RWPE1 (cell line): ENCODE data around the gene DCX.

Experiments
- CTCF ChIA-PET: fragments of 350-600 bp; sonication (Branson Sonifier 250); formaldehyde crosslinking; extraction: SDS; loops from one replicate; lab custom pipeline; 2021; lab: Yijun Ruan, JAX
- POLR2A ChIA-PET: fragments of 400-600 bp; formaldehyde crosslinking; extraction: SDS; loops from one replicate; lab custom pipeline; 2020; ENCODE audit warnings: antibody characterized with exemption; ENCODE audit not compliant: low non-redundant PET; lab: Yijun Ruan, JAX
- DNase-seq: peaks from one replicate; pipeline ENCODE4 v3.0.0; 2012; ENCODE audit warnings: low spot score
- H3K27ac ChIP-seq: fragments of 450-650 bp; 2 replicates; pipeline ENCODE4 v1.5.1; 2017
- TF ChIP-seq, protein P1 (sequence below): fragments of 450-650 bp; conservative IDR thresholded peaks from 2 replicates; pipeline ENCODE4 v1.5.1; 2017; ENCODE audit warnings: low read depth, mild to moderate bottlenecking

Gene DCX

DNA sequence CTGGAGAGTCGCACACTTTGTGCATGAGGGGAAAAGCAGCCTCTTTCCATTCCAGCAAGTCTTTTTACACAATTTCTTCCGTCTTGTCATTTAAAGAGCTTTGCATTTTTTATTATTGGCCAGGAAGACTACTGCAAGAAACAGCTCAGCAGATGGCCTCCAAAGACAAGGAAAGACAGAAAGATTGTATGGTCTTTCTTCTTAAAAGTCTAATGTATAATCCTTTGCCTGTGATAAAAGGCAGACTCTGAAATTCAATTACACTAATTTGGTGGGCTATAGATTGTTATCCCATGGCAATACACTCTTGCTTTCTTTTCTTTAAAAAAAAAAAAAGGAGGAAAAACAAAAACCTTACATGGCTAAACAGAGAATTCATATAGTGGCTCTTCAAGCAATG, 147.6 kb downstream of the DCX start:
- no peak for DNase-seq
- H3K27ac ChIP-seq: no peak overlapping the region
- TF ChIP-seq, protein P1, sequence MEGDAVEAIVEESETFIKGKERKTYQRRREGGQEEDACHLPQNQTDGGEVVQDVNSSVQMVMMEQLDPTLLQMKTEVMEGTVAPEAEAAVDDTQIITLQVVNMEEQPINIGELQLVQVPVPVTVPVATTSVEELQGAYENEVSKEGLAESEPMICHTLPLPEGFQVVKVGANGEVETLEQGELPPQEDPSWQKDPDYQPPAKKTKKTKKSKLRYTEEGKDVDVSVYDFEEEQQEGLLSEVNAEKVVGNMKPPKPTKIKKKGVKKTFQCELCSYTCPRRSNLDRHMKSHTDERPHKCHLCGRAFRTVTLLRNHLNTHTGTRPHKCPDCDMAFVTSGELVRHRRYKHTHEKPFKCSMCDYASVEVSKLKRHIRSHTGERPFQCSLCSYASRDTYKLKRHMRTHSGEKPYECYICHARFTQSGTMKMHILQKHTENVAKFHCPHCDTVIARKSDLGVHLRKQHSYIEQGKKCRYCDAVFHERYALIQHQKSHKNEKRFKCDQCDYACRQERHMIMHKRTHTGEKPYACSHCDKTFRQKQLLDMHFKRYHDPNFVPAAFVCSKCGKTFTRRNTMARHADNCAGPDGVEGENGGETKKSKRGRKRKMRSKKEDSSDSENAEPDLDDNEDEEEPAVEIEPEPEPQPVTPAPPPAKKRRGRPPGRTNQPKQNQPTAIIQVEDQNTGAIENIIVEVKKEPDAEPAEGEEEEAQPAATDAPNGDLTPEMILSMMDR: no peak
- ChIA-PET CTCF (no interaction called here), POLR2A (no interaction called here)

DNA sequence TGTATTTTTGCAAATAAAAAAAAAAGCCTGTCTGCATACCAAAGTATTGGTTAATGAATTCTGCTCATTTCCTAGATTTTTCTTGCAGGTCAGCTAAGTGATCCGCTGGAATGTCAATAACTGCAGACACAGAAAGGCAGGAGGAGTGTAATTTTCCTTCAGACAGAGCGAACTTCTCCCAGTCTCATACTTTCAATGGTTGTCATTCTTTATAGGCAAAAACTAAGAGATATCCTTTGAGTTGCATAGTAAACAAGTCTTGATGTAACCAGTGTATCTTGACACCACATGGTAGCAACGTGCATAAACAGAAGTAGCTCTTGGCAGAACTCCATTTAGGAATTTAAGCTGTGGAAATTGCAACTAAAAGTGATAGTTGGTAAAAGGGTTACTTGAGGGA, 149.9 kb downstream of the DCX start:
- POLR2A ChIA-PET: no interaction called here
- no peak for DNase-seq
- H3K27ac ChIP-seq: no peak overlapping the region
- TF ChIP-seq, protein P1: no peak
- CTCF ChIA-PET: interaction anchor here (0.7 kb wide), 1 partner anchor 345 kb away, joined by 4 read pairs; no protein-coding TSS in a partner anchor

DNA sequence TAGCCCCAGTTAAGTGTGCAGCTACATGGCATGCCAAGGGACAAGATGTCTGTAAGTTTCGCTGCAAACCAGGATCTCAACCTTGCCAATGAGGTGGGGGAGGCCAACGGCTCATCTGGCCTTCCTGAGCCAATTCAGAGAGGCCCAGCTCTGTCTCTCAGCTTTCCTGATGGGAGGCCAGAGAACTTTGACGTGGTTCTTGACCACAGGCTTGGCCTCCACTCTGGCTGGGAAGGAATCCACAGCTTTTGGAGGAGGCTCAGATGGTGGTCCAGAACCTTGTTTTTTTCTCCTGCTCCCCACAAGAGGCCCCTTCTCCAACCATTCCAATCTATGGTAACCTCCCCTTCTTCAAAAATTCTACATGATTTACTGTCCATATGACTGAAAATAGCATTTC, 151.5 kb downstream of the DCX start:
- no peak for DNase-seq
- TF ChIP-seq, protein P1: no peak
- ChIA-PET CTCF (no interaction called here), POLR2A (no interaction called here)
- H3K27ac ChIP-seq: no peak overlapping the region

DNA sequence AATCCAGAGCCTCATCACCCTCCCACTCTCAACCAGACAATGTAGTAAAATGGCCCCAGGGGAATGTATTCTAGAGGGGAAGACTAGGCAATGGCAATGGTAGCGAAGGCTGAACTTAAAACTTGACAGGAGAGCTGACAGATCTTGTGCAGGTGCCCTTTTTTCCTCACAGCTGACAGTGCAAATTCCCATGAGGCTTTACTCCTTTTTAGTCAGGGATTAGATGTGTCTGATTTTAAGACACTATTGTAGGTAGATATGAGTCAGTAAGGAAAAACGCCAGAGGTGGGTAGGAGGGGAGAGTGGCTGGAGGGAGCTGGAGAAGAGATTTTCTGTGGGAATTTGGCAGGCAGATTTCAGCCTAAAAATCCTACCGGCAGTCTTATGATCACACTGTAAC, 152.4 kb downstream of the DCX start:
- TF ChIP-seq, protein P1: no peak
- CTCF ChIA-PET: no interaction called here
- POLR2A ChIA-PET: no interaction called here

DNA sequence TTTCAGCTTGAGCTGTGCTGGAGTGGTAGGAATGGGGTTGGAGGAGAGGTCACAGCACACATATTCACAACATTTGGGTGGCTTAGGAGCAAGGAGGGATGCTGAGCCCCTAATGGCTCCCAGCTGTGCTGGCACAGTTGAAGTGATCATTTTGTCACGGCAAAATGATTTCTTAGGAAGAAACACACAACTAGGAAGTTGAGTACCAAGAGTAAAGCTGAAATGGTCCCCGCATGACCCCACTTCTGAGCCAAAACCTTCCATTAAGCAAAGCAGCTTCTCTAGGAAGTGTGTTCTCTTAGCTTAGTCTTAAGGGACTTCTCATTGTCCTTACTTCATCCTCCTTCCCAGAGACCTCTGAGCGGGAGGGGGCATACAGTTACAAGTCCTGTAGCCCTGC, 154.3 kb downstream of the DCX start:
- DNase-seq: no peak
- POLR2A ChIA-PET: no interaction called here
- H3K27ac ChIP-seq: no peak overlapping the region
- TF ChIP-seq, protein P1: no peak
- CTCF ChIA-PET: no interaction called here

More for the DNA sequence above, 152.4 kb downstream of the DCX start:
- no peak overlapping the region for H3K27ac ChIP-seq
- no peak for DNase-seq

DNA sequence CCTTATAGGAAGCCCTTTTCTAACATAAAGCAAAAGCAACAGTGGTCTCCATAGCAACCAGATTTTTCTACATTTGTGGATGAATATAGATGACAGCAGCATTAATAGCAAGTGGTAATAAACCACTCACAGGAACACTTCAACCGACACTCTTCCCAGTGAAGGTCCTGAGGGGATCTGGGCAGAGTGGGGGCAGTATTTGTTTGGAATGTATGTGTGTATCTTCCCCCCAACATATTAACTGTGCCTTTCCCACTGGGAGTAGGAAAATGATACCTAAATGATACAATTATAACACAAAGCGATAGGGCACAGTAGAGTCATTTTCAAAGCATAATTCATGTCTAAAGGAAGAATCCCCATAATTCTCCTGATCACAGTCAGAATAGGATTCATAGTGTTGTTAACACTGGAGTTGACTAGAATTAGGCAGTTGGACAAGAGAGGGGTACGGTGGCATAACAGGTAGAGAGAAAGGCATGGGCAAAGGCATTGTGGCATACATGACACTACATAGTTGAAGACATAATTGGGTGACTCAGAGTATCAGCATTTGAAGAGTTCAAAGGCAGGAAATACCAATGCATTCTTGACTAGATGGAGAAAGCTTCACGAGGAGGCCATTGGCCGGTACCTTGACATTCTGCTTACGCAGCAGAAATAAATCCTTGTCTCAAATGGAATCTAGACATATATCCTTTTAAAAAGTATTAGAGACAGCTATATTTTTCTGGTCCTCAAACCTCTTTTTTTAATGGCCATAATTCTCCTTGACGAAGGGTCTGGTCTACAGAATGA, 156.9 kb downstream of the DCX start:
- CTCF ChIA-PET: interaction anchor here (0.6 kb wide), 1 partner anchor 145 kb away, joined by 3 read pairs; no protein-coding TSS in a partner anchor
- POLR2A ChIA-PET: no interaction called here
- DNase-seq: no peak
- no peak overlapping the region for H3K27ac ChIP-seq
- TF ChIP-seq, protein P1: no peak
